ENCODE data around the gene TMC7.

- TF ChIP-seq, protein P1, sequence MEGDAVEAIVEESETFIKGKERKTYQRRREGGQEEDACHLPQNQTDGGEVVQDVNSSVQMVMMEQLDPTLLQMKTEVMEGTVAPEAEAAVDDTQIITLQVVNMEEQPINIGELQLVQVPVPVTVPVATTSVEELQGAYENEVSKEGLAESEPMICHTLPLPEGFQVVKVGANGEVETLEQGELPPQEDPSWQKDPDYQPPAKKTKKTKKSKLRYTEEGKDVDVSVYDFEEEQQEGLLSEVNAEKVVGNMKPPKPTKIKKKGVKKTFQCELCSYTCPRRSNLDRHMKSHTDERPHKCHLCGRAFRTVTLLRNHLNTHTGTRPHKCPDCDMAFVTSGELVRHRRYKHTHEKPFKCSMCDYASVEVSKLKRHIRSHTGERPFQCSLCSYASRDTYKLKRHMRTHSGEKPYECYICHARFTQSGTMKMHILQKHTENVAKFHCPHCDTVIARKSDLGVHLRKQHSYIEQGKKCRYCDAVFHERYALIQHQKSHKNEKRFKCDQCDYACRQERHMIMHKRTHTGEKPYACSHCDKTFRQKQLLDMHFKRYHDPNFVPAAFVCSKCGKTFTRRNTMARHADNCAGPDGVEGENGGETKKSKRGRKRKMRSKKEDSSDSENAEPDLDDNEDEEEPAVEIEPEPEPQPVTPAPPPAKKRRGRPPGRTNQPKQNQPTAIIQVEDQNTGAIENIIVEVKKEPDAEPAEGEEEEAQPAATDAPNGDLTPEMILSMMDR (IDR thresholded peaks at IDR 0.05; ENCODE audit: insufficient read depth, low read depth, low read length), result no peak
- TF ChIP-seq EZH2 (IDR thresholded peaks at IDR 0.05; ENCODE audit: insufficient read depth, low read length), result no peak
Observed at GRCh38 chr16:19077879-19078278, 94.1 kb downstream of the TMC7 start.
